Ramos (cell line): ENCODE data around the gene NETO1.

ENCODE experiments used
- in situ Hi-C: fragments of 300-500 bp; cut with MboI; formaldehyde crosslinking; loops from one replicate; pipeline ENCODE4 v1.14.3; 2022; ENCODE audit warnings: low sequenced_read_pairs; ENCODE audit not compliant: unreplicated experiment

Gene NETO1

GRCh38 chr18:72846736-72847533 is 20.9 kb downstream of the NETO1 start:
- in situ Hi-C loops, result no loop called here

DNA sequence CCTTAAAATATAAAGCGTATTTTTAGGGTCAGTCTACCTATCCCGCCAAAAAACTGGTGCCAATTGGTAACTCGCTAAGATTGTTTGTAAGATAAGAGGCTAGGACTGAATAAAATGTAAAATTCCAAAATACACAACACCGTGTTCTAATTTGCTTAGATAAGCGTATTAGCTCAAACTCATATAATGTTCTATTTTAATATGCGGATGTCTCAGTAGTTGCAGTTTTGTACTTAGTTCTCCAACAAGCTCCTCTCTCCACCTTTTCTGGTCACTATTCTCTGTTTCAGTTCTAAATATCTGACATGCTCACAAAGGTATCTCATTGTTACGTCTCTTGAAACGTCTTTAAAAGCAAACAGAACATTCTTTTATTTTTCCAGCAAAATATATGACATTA is 24.0 kb downstream of the NETO1 start:
- in situ Hi-C loops, result no loop called here

DNA sequence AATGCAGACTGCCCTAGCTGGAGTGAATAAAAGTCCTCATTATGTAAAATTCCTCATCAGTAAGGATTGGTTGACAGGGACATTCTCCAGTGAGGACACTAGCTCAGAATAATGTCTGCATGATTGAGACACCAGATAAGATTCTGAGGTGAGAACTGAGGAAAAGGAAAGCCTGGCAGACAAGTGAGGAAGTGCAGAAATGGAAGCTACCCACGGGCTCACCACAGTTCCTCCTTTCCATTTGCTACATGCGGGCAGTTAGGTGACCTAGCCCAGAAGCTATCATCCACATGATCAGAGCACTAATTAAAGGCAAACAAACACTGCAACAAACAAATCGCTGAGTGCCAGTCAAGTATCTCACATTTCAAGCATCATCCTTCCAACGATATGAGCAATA is 27.7 kb downstream of the NETO1 start:
- in situ Hi-C loops, result no loop called here

DNA sequence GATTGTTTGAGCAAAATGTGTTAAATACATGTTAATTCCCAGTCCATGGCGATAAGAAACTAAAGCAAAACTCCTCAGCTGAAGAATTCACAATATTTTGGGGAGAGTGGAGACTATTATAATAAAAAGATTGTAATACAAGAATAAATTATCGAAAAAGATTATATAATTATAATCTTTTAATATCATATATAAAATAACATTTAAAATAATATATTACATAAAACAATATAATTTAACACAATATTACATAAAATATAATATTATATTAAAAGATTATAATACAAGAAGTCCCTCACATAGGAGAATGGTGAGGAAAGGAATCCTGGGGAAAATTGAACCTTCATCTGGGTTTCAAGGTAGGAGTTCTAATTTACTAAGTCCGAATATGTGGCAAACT is 33.1 kb downstream of the NETO1 start:
- in situ Hi-C loops, result no loop called here

- in situ Hi-C loops, result no loop called here
Observed at GRCh38 chr18:72833471-72833870, 34.3 kb downstream of the NETO1 start.

DNA sequence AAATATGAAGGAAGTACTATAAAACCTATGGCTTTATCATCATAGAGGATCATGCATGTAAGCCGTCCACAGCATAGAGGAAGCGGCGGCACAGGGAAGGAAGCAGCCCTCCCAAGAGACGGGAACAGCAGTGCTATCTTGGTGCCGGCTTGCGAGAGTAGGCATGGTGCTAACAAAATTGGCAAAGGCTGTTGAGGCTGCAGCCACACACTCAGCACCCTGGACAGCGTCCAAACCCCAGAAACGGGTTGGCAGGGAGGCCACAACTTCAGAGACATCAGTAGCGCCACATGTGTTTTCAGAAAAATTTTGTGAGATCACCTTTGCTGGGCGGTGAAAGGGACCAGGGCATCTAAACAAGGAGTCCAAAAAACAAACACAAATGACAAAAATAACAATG is 37.7 kb downstream of the NETO1 start:
- in situ Hi-C loops, result no loop called here

GRCh38 chr18:72828601-72829000 is 39.2 kb downstream of the NETO1 start:
- in situ Hi-C loops, result no loop called here

DNA sequence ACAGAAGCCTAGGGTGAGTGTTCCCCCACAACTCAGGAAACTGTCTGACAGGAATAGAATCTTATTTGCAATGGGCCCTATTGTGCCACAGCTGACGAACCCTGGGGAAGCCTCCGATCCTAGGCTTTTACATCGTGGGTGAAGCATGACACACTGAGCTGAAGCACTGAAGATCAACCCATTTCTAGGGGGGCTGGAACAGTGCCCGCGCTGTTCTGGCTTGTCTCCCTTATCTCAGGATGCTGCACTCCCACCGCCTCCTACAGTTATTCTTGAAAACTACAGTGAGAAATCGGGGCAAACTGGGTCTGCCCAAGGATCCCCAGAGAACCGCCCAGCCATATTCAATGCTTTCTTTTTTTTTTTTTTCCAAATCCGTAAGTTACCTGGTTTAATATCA is 41.1 kb downstream of the NETO1 start:
- in situ Hi-C loops, result no loop called here

- in situ Hi-C loops, result no loop called here
Observed at GRCh38 chr18:72823345-72823744, 44.4 kb downstream of the NETO1 start.

- in situ Hi-C loops, result no loop called here
Observed at GRCh38 chr18:72822202-72822601, 45.6 kb downstream of the NETO1 start.

- in situ Hi-C loops, result no loop called here
Observed at GRCh38 chr18:72820571-72820970, 47.2 kb downstream of the NETO1 start.

- in situ Hi-C loops, result no loop called here
Observed at GRCh38 chr18:72819050-72819449, 48.7 kb downstream of the NETO1 start.

- in situ Hi-C loops, result no loop called here
Observed at GRCh38 chr18:72811047-72811446, 56.7 kb downstream of the NETO1 start.

- in situ Hi-C loops, result no loop called here
Observed at GRCh38 chr18:72808680-72809079, 59.1 kb downstream of the NETO1 start.

- in situ Hi-C loops, result no loop called here
Observed at GRCh38 chr18:72799106-72799505, 68.7 kb downstream of the NETO1 start.

DNA sequence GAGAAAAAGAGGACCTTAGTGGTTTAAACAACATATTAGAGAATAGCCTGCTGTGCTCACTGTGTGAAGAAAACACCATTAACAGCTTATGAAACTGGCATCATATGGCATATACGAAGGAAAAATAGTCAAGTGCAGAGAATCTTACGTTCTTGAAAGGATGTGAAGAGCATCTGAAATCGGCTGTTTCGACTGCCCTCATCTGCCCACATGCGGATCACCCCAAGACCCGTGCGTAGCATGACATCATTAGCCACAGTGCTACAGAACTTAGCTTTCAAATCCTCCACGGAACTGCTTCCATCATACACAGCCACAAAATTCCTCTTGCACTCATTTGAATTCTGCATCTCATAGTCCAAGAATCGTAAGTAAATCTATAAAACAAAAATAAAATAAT is 84.3 kb downstream of the NETO1 start:
- in situ Hi-C loops, result no loop called here

DNA sequence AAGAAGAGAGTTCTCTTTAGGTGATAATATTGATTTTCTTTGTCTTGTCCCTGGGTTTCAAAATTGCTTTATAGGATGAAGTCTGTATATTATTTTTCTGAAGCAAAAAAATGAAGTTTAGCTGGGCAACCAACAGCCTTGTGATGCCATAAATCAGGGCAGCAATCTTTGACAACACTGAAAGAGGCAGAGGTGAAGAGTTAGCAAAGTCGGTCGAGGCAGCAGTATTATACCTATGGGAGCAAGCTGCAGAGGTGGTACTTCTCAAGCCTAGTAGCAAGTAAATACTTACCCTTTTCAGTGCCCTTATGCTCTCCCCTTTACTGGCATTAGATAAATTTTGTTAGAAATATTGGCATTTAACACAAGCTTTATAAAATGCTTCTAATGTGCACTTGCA is 92.9 kb downstream of the NETO1 start:
- in situ Hi-C loops, result loop anchor here (25.0 kb wide), 1 partner anchor 1062 kb away; no protein-coding TSS in a partner anchor

GRCh38 chr18:72772916-72773315 is 94.9 kb downstream of the NETO1 start:
- in situ Hi-C loops, result loop anchor here (25.0 kb wide), 1 partner anchor 1064 kb away; no protein-coding TSS in a partner anchor

DNA sequence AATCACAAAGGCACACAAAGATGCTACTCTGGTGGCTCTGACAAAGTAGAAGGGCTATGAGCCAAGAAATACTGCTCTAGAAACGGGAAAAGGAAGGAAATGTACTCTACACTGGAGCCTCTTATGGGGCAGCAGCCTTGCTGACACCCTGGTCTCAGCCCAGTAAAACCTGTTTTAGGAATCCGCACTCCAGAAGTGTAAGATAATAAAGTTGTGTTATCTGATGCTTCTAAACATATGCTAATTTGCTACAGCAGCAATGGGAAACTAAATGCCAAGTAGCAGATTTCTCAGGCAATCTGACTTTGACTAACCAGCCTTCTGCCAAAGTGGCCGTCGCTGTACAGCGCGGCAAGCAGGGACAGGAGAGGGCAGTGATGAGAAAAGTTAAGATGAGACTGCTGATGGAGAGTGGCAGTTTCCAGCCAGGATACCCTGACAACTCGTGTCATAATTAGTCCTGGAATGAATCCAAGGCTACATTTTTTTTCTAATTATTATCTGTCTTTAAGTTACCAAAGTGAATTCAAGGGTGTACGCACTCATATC is 99.0 kb downstream of the NETO1 start:
- in situ Hi-C loops, result loop anchor here (25.0 kb wide), 1 partner anchor 1069 kb away; no protein-coding TSS in a partner anchor

- in situ Hi-C loops, result loop anchor here (25.0 kb wide), 1 partner anchor 1075 kb away; no protein-coding TSS in a partner anchor
Observed at GRCh38 chr18:72762515-72763122, 105.2 kb downstream of the NETO1 start.

GRCh38 chr18:72752220-72752619 is 115.6 kb downstream of the NETO1 start:
- in situ Hi-C loops, result loop anchor here (25.0 kb wide), 1 partner anchor 1085 kb away; no protein-coding TSS in a partner anchor
